ENCODE data around the gene IL31RA. TPM values are rescaled to one million over a fixed set of nuclear protein-coding genes. Genes with fewer than 3 reads are reported as not detected.

The IL31RA gene
- total RNA-seq, 1 experiment from 2014 or later: not detected

DNA sequence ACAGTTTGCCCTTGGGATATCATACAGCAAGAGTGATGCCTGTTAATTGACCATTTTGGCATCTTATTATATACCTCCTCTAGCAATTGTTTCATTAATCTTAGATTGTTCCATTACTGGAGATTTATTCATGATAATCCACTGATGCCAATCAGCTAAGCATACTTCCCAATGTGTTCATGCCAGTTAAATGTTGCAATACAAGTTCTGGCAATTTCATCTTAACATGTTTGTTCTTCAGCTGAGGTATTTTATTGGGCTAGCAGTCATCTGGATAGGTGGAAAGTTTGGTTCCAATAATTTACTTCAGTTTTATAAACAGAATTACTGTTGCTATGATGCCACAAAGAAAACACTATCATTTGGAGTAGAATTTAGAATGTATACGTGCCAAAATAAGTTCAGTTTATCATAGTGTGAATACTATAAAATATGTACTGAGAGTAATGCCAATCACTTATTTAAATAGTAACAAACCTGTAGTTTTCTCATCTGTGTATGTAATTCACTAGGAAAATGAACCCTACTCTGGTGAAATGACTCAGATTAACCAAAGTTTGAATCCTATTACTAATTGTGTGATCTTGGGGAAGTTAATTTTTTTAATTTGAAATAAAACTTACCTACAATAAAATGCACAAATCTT is 27.9 kb upstream of the IL31RA start (continued):
- TF ChIP-seq, protein P1, sequence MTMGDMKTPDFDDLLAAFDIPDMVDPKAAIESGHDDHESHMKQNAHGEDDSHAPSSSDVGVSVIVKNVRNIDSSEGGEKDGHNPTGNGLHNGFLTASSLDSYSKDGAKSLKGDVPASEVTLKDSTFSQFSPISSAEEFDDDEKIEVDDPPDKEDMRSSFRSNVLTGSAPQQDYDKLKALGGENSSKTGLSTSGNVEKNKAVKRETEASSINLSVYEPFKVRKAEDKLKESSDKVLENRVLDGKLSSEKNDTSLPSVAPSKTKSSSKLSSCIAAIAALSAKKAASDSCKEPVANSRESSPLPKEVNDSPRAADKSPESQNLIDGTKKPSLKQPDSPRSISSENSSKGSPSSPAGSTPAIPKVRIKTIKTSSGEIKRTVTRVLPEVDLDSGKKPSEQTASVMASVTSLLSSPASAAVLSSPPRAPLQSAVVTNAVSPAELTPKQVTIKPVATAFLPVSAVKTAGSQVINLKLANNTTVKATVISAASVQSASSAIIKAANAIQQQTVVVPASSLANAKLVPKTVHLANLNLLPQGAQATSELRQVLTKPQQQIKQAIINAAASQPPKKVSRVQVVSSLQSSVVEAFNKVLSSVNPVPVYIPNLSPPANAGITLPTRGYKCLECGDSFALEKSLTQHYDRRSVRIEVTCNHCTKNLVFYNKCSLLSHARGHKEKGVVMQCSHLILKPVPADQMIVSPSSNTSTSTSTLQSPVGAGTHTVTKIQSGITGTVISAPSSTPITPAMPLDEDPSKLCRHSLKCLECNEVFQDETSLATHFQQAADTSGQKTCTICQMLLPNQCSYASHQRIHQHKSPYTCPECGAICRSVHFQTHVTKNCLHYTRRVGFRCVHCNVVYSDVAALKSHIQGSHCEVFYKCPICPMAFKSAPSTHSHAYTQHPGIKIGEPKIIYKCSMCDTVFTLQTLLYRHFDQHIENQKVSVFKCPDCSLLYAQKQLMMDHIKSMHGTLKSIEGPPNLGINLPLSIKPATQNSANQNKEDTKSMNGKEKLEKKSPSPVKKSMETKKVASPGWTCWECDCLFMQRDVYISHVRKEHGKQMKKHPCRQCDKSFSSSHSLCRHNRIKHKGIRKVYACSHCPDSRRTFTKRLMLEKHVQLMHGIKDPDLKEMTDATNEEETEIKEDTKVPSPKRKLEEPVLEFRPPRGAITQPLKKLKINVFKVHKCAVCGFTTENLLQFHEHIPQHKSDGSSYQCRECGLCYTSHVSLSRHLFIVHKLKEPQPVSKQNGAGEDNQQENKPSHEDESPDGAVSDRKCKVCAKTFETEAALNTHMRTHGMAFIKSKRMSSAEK (CRISPR knock-in tag; IDR thresholded peaks at IDR 0.05; ENCODE audit: borderline replicate concordance): no peak
- TF ChIP-seq PRRX2 (CRISPR knock-in tag; IDR thresholded peaks at IDR 0.05): no peak

DNA sequence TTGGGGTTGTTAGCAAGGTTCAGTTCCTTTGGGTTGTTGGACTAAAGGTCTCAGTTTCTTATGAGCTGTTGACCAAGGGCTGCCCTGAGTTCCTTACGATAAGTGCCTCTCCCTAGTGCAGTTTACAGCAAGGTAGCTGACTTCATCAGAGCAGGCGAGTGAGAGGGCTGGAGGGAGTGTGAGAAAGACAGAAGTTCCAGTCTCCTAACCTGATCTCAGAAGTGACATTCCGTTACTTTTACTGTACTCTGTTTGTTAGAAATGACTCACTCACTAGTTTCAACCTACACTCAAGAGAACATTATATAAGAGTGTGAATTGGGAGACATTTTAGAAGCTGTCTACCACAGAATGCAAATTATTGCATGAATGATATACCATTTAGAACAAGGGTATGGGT is 21.2 kb upstream of the IL31RA start:
- no peaks in the 10 kb centered on the region; the same call in 1 of the 2 replicates for H3K27me3 Mint-ChIP-seq (ENCODE audit: low read depth)
- CTCF ChIA-PET: no interaction called here
- H3K4me3 Mint-ChIP-seq: no peak overlapping the region
- peaks cover 12% of the 10 kb centered on the region; the same call in 1 of the 2 replicates for H3K9me3 Mint-ChIP-seq
- no peaks in the 10 kb centered on the region for H3K4me1 Mint-ChIP-seq
- no peak for ATAC-seq
- TF ChIP-seq, protein P2, sequence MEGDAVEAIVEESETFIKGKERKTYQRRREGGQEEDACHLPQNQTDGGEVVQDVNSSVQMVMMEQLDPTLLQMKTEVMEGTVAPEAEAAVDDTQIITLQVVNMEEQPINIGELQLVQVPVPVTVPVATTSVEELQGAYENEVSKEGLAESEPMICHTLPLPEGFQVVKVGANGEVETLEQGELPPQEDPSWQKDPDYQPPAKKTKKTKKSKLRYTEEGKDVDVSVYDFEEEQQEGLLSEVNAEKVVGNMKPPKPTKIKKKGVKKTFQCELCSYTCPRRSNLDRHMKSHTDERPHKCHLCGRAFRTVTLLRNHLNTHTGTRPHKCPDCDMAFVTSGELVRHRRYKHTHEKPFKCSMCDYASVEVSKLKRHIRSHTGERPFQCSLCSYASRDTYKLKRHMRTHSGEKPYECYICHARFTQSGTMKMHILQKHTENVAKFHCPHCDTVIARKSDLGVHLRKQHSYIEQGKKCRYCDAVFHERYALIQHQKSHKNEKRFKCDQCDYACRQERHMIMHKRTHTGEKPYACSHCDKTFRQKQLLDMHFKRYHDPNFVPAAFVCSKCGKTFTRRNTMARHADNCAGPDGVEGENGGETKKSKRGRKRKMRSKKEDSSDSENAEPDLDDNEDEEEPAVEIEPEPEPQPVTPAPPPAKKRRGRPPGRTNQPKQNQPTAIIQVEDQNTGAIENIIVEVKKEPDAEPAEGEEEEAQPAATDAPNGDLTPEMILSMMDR (IDR thresholded peaks at IDR 0.05): no peak
- no peak for DNase-seq (ENCODE audit: low spot score)
- no peak overlapping the region for H3K27ac Mint-ChIP-seq
- POLR2A ChIA-PET: no interaction called here
- no peaks in the 10 kb centered on the region for H3K36me3 Mint-ChIP-seq

DNA sequence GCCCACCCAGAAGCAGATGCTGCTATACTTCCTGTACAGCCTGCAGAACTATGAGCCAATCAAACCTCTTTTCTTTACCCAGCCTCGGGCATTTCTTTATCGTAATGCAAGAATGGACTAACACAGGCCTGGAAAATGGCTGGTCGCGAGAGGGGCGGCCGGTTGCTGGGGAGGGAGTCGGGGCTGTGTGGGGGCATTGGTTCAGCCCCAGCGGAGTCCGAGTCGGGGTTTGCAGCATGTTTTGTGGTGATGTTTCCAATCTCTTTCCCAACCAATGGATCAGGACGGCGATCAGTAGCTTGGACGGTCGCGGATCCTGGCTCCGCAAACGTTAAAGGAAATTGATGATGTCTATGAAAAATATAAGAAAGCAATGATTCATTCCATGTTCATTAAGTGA is 18.7 kb upstream of the IL31RA start:
- Mint-ChIP-seq H3K4me1 (no peaks in the 10 kb centered on the region), H3K27ac (no peak overlapping the region), H3K36me3 (no peaks in the 10 kb centered on the region), H3K9me3 (peaks cover 12% of the 10 kb centered on the region; the same call in 1 of the 2 replicates), H3K4me3 (no peak overlapping the region), H3K27me3 (ENCODE audit: low read depth) (no peaks in the 10 kb centered on the region)
- TF ChIP-seq GRHL2 (CRISPR knock-in tag; IDR thresholded peaks at IDR 0.05; ENCODE audit: insufficient replicate concordance, severe bottlenecking) (no peak), ZNF317 (CRISPR knock-in tag; IDR thresholded peaks at IDR 0.05; ENCODE audit: borderline replicate concordance, low read depth) (no peak), CREM (CRISPR knock-in tag; IDR thresholded peaks at IDR 0.05) (no peak), CBFB (CRISPR knock-in tag; IDR thresholded peaks at IDR 0.05; ENCODE audit: low read depth) (no peak), EMX1 (CRISPR knock-in tag; IDR thresholded peaks at IDR 0.05) (no peak)
- TF ChIP-seq, protein P3, sequence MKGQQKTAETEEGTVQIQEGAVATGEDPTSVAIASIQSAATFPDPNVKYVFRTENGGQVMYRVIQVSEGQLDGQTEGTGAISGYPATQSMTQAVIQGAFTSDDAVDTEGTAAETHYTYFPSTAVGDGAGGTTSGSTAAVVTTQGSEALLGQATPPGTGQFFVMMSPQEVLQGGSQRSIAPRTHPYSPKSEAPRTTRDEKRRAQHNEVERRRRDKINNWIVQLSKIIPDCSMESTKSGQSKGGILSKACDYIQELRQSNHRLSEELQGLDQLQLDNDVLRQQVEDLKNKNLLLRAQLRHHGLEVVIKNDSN (CRISPR knock-in tag; IDR thresholded peaks at IDR 0.05): no peak
- TF ChIP-seq, protein P4, sequence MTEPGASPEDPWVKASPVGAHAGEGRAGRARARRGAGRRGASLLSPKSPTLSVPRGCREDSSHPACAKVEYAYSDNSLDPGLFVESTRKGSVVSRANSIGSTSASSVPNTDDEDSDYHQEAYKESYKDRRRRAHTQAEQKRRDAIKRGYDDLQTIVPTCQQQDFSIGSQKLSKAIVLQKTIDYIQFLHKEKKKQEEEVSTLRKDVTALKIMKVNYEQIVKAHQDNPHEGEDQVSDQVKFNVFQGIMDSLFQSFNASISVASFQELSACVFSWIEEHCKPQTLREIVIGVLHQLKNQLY (CRISPR knock-in tag; IDR thresholded peaks at IDR 0.05): no peak
- DNase-seq (ENCODE audit: low spot score): no peak
- no peak for ATAC-seq
- POLR2A ChIA-PET: no interaction called here
- CTCF ChIA-PET: no interaction called here

DNA sequence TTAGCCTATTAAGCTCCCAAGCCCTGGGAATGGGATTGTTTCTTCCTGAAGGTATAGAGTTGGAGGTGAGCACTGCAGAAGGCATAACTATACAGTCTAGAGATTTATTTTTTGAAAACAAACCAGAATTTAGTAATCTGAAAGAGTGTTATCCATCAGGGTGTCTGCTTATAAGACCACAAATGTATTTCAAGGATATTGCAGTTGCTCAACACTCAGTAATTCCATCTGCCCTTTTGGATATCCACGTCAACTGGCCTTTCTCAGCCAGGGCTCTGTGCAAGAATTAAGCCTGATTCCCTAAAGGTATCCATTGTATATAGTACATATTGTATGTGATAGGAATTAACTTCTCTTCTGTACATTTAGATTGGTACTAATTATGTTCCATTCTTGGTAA is 15.0 kb upstream of the IL31RA start:
- H3K36me3 Mint-ChIP-seq: no peaks in the 10 kb centered on the region
- H3K4me1 Mint-ChIP-seq: no peaks in the 10 kb centered on the region
- TF ChIP-seq ZNF138 (CRISPR knock-in tag; conservative IDR thresholded peaks at IDR 0.05) (no peak), RELA (CRISPR knock-in tag; IDR thresholded peaks at IDR 0.05; ENCODE audit: borderline replicate concordance) (no peak), NFYB (CRISPR knock-in tag; conservative IDR thresholded peaks at IDR 0.05; ENCODE audit: low read depth) (no peak), ZNF121 (CRISPR knock-in tag; IDR thresholded peaks at IDR 0.05) (no peak), MXD4 (CRISPR knock-in tag; IDR thresholded peaks at IDR 0.05; ENCODE audit: borderline replicate concordance) (no peak), FOXP1 (CRISPR knock-in tag; IDR thresholded peaks at IDR 0.05; ENCODE audit: borderline replicate concordance) (no peak)
- TF ChIP-seq, protein P5, sequence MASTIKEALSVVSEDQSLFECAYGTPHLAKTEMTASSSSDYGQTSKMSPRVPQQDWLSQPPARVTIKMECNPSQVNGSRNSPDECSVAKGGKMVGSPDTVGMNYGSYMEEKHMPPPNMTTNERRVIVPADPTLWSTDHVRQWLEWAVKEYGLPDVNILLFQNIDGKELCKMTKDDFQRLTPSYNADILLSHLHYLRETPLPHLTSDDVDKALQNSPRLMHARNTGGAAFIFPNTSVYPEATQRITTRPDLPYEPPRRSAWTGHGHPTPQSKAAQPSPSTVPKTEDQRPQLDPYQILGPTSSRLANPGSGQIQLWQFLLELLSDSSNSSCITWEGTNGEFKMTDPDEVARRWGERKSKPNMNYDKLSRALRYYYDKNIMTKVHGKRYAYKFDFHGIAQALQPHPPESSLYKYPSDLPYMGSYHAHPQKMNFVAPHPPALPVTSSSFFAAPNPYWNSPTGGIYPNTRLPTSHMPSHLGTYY (CRISPR knock-in tag; IDR thresholded peaks at IDR 0.05): no peak
- TF ChIP-seq, protein P6, sequence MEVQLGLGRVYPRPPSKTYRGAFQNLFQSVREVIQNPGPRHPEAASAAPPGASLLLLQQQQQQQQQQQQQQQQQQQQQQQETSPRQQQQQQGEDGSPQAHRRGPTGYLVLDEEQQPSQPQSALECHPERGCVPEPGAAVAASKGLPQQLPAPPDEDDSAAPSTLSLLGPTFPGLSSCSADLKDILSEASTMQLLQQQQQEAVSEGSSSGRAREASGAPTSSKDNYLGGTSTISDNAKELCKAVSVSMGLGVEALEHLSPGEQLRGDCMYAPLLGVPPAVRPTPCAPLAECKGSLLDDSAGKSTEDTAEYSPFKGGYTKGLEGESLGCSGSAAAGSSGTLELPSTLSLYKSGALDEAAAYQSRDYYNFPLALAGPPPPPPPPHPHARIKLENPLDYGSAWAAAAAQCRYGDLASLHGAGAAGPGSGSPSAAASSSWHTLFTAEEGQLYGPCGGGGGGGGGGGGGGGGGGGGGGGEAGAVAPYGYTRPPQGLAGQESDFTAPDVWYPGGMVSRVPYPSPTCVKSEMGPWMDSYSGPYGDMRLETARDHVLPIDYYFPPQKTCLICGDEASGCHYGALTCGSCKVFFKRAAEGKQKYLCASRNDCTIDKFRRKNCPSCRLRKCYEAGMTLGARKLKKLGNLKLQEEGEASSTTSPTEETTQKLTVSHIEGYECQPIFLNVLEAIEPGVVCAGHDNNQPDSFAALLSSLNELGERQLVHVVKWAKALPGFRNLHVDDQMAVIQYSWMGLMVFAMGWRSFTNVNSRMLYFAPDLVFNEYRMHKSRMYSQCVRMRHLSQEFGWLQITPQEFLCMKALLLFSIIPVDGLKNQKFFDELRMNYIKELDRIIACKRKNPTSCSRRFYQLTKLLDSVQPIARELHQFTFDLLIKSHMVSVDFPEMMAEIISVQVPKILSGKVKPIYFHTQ (CRISPR knock-in tag; IDR thresholded peaks at IDR 0.05): no peak

More for the DNA sequence above, 15.0 kb upstream of the IL31RA start:
- ChIA-PET CTCF (no interaction called here), POLR2A (no interaction called here)
- DNase-seq (ENCODE audit: low spot score) (no peak), ATAC-seq (no peak)
- Mint-ChIP-seq H3K27me3 (ENCODE audit: low read depth) (no peaks in the 10 kb centered on the region; the same call in 1 of the 2 replicates), H3K4me3 (no peak overlapping the region), H3K27ac (no peak overlapping the region), H3K9me3 (peaks cover 12% of the 10 kb centered on the region; the same call in 1 of the 2 replicates)

Data from WTC11 (cell line).